Stromal cell of bone marrow (primary cell): ENCODE data around the gene FETUB.

ENCODE experiments used
- DNase-seq: peaks from one replicate; pipeline ENCODE4 v3.0.0-alpha.2; 2012; ENCODE audit warnings: low read depth

The FETUB gene

GRCh38 chr3:186635532-186635931, 4.7 kb upstream of the FETUB start:
- no peak for DNase-seq

- no peak for DNase-seq
Measured at GRCh38 chr3:186636536-186636935, 3.7 kb upstream of the FETUB start.

- no peak for DNase-seq
Measured at GRCh38 chr3:186637686-186638085, 2.5 kb upstream of the FETUB start.

GRCh38 chr3:186638259-186638658, 1.9 kb upstream of the FETUB start:
- no peak for DNase-seq

GRCh38 chr3:186640473-186640818, 247 bp downstream of the FETUB start:
- DNase-seq, result peak; percentile 23

- DNase-seq, result no peak
Measured at GRCh38 chr3:186640929-186641328, 730 bp downstream of the FETUB start.

GRCh38 chr3:186642014-186642413, 1.8 kb downstream of the FETUB start:
- no peak for DNase-seq

GRCh38 chr3:186643493-186643892, 3.3 kb downstream of the FETUB start:
- DNase-seq, result no peak

- DNase-seq, result no peak
Measured at GRCh38 chr3:186644683-186645082, 4.5 kb downstream of the FETUB start.

GRCh38 chr3:186646106-186646505, 5.9 kb downstream of the FETUB start:
- no peak for DNase-seq

- no peak for DNase-seq
Measured at GRCh38 chr3:186646841-186647240, 6.6 kb downstream of the FETUB start.

GRCh38 chr3:186648851-186649250, 8.7 kb downstream of the FETUB start:
- DNase-seq, result no peak

GRCh38 chr3:186651678-186652215, 11.5 kb downstream of the FETUB start:
- DNase-seq, result no peak

GRCh38 chr3:186653080-186653707, 13.0 kb downstream of the FETUB start:
- DNase-seq, result no peak

- DNase-seq, result no peak
Measured at GRCh38 chr3:186653984-186654383, 13.8 kb downstream of the FETUB start.

GRCh38 chr3:186663361-186664118, 23.3 kb downstream of the FETUB start:
- DNase-seq, result no peak

GRCh38 chr3:186664119-186664495, 23.9 kb downstream of the FETUB start:
- no peak for DNase-seq

GRCh38 chr3:186664506-186664905, 24.3 kb downstream of the FETUB start:
- no peak for DNase-seq

- no peak for DNase-seq
Measured at GRCh38 chr3:186665625-186666188, 25.5 kb downstream of the FETUB start, which contains the start of gene HRG. TSS of gene HRG (plus strand) at chr3:186666014. CDS start at chr3:186666032, 18 bp downstream.

GRCh38 chr3:186668426-186668825, 28.2 kb downstream of the FETUB start:
- DNase-seq, result no peak

GRCh38 chr3:186669378-186670084, 29.3 kb downstream of the FETUB start:
- no peak for DNase-seq

- no peak for DNase-seq
Measured at GRCh38 chr3:186670155-186670554, 30.0 kb downstream of the FETUB start.

- DNase-seq, result no peak
Measured at GRCh38 chr3:186671051-186671450, 30.9 kb downstream of the FETUB start.
